Breast epithelium (tissue), 4 donors: Measurements from ENCODE around the gene MAB21L4. TPM values are rescaled to one million over a fixed set of nuclear protein-coding genes. Genes with fewer than 3 reads are reported as not detected.

Experiments used
- DNase-seq, 2 donors: peaks; one replicate each; pipeline ENCODE4 v3.0.0-alpha.2; 2019; ENCODE audit warnings: low spot score in 2 of 2
- H3K27ac ChIP-seq, 2 donors: fragments of 200-600 bp; sonication (generic) in 1 of 2; one replicate each; pipeline ENCODE4 v1.5.1; 2016 to 2019; ENCODE audit warnings: mild to moderate bottlenecking in 1 of 2
- H3K27me3 ChIP-seq, 2 donors: fragments of 200-600 bp; sonication (generic) in 1 of 2; one replicate each; pipeline versions ENCODE4 v1.5.1 to v1.6.0; 2017 to 2019; ENCODE audit warnings: control low read depth in 1 of 2, mild to moderate bottlenecking in 1 of 2
- H3K36me3 ChIP-seq: fragments of 200-600 bp; one replicate; pipeline ENCODE4 v1.5.1; 2019
- H3K4me1 ChIP-seq, 2 donors: fragments of 200-600 bp; sonication (generic); one replicate each; pipeline ENCODE4 v1.5.1; 2016 to 2019; ENCODE audit warnings: control low read depth in 1 of 2
- H3K4me3 ChIP-seq, 3 donors: fragments of 200-600 bp; sonication (generic); 1 replicate in 2 of 3; 2 replicates in 1 of 3; pipeline ENCODE4 v1.5.1; 2016 to 2019; ENCODE audit warnings: mild to moderate bottlenecking in 3 of 3, moderate library complexity in 2 of 3
- H3K9me3 ChIP-seq, 2 donors: fragments of 200-600 bp; sonication (generic) in 1 of 2; one replicate each; pipeline ENCODE4 v1.5.1; 2016 to 2019; ENCODE audit warnings: control low read depth in 1 of 2
- POLR2A ChIP-seq: fragments of 450-650 bp; IDR thresholded peaks from one replicate; pipeline ENCODE4 v1.6.1; 2016; ENCODE audit warnings: antibody characterized with exemption, mild to moderate bottlenecking, moderate library complexity
- POLR2AphosphoS5 ChIP-seq, 3 donors: sonication (generic); formaldehyde crosslinking; IDR thresholded peaks; one replicate each; pipeline ENCODE4 v1.6.1; 2017; ENCODE audit warnings: antibody characterized with exemption in 3 of 3
- intact Hi-C: fragments of 100-400 bp; cut with DNase I; formaldehyde crosslinking; loops from one replicate; pipeline ENCODE4 v1.15.1; 2023; ENCODE audit warnings: low total_unique reads
- total RNA-seq, 3 donors: library from RNA; depleted of rRNA; stranded (reverse); fragments of >200 nt; gene quantifications; one replicate each; pipeline ENCODE4 v1.1.0, GENCODE V29; 2016
- TF ChIP-seq, protein P1 (sequence below), 3 donors: fragments of 450-650 bp; IDR thresholded peaks; one replicate each; pipeline ENCODE4 v1.5.1; 2016 to 2017; ENCODE audit warnings: antibody characterized with exemption in 3 of 3, mild to moderate bottlenecking in 3 of 3, moderate library complexity in 3 of 3

Gene MAB21L4
- total RNA-seq, 3 donors from 2014 or later = 0.15 to 2.3 TPM; not detected in 1

DNA sequence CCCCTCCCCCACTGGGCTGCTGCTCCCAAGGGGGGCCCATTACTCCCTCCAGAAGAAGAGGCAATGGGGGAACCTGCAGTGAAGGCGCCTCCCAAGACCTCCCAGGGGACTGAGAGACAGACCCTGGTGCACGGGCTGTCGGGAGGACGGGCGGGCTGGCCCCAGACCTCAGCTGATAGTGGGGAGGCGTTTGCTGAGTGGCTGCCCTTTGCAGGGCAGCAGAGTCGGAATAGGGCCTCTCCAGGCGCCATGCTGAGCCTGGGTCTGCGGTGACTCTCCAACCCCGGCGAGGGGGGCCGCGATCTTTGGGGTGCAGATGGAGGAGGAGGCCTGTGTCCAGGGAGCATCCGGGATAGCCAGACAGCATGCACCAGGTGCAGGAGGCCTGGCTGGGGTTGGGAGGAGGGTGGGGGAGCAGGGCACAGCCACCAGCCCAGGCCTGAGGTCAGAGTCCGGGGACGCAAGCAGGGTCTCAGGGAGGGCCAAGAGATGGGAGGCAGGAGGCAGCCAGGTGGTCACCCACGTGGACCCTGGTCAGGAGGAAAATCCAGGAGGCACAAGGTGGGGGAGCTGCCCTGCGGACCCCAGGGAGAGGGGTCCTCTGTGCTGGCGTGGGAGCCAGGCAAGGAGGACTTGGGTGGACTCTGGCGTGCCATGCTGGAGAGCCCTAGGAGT, 21.2 kb upstream of the MAB21L4 start:
- H3K27ac ChIP-seq = peak overlapping the region in 1 of 2 donors; percentile 71
- no peak for DNase-seq
- H3K4me1 ChIP-seq = peaks cover 8 to 19% of the 10 kb centered on the region in 2 donors
- no peaks in the 10 kb centered on the region for H3K36me3 ChIP-seq
- peak overlapping the region in 1 of 3 donors; percentile 41 for H3K4me3 ChIP-seq
- peaks cover 0 to 5% of the 10 kb centered on the region in 2 donors for H3K27me3 ChIP-seq
- H3K9me3 ChIP-seq = no peaks in the 10 kb centered on the region
- TF ChIP-seq POLR2A (no peak), POLR2AphosphoS5 (IDR thresholded peaks at IDR 0.05) (no peak)
- TF ChIP-seq, protein P1, sequence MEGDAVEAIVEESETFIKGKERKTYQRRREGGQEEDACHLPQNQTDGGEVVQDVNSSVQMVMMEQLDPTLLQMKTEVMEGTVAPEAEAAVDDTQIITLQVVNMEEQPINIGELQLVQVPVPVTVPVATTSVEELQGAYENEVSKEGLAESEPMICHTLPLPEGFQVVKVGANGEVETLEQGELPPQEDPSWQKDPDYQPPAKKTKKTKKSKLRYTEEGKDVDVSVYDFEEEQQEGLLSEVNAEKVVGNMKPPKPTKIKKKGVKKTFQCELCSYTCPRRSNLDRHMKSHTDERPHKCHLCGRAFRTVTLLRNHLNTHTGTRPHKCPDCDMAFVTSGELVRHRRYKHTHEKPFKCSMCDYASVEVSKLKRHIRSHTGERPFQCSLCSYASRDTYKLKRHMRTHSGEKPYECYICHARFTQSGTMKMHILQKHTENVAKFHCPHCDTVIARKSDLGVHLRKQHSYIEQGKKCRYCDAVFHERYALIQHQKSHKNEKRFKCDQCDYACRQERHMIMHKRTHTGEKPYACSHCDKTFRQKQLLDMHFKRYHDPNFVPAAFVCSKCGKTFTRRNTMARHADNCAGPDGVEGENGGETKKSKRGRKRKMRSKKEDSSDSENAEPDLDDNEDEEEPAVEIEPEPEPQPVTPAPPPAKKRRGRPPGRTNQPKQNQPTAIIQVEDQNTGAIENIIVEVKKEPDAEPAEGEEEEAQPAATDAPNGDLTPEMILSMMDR (IDR thresholded peaks at IDR 0.05) = no peak
- intact Hi-C loops = loop anchor here (10.0 kb wide), 1 partner anchor 78 kb away; the partner anchor contains the start of gene SNED1

GRCh38 chr2:240916571-240917008, 20.6 kb upstream of the MAB21L4 start:
- H3K4me1 ChIP-seq = peaks cover 8 to 19% of the 10 kb centered on the region in 2 donors

DNA sequence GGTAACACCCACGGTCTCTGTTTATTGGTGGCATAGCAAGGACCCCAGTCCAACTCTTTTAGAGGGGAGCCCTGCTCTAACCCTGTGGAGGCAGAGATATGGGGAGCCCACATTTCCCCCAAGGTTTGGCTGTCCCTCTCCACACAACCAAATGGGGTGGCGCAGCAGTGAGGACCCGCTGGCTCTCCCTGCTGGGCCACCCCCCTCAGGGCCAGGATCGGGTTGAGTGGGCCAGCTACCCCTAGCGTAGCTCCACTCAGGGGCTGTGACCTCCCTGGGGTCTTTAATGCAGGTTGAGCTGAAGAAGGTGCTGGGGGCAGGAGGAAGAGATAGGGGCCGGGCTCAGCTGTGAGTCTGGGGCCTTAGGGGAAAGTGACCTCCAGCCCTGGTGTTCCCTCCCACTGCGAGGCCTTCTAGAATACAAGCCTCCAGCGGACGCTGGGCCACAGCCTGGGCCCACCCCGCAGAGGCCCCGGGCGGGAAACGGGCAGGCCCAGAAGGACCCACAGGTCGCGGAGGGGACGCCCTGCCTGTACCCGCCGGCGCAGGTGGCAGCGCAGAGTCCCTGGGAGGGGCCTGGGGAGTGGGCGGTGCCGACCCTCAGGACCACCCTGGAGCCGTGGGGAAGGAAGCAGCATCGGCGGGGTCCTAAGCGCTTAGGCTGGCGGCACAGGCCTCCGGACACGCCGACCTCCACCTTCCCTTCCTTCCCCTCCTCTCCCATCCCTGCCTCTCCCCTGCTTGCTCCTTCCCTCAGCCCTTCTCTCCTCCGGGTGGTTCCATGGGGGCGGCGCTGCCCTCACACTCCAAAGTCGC, 19.8 kb upstream of the MAB21L4 start:
- Histone ChIP-seq H3K36me3 (no peaks in the 10 kb centered on the region), H3K27me3 (peaks cover 0 to 5% of the 10 kb centered on the region in 2 donors), H3K27ac (peak overlapping the region in 1 of 2 donors; percentile 71), H3K4me3 (peak overlapping the region in 1 of 3 donors; percentile 41), H3K4me1 (peaks cover 8 to 19% of the 10 kb centered on the region in 2 donors), H3K9me3 (no peaks in the 10 kb centered on the region)
- intact Hi-C loops = loop anchor here (10.0 kb wide), 1 partner anchor 79 kb away; the partner anchor contains the start of gene SNED1
- no peak for DNase-seq
- no peak for TF ChIP-seq POLR2AphosphoS5 (IDR thresholded peaks at IDR 0.05)
- TF ChIP-seq, protein P1 (IDR thresholded peaks at IDR 0.05) = no peak
- TF ChIP-seq POLR2A = no peak

More at GRCh38 chr2:240916571-240917008, 20.6 kb upstream of the MAB21L4 start:
- H3K27ac ChIP-seq = peak overlapping the region in 1 of 2 donors; percentile 71
- no peaks in the 10 kb centered on the region for H3K9me3 ChIP-seq
- TF ChIP-seq, protein P1 (IDR thresholded peaks at IDR 0.05) = no peak
- TF ChIP-seq POLR2AphosphoS5 (IDR thresholded peaks at IDR 0.05) = peak in 2 of 3 donors; percentile 71 to 86
- no peak for DNase-seq
- no peaks in the 10 kb centered on the region for H3K36me3 ChIP-seq
- peaks cover 0 to 5% of the 10 kb centered on the region in 2 donors for H3K27me3 ChIP-seq
- H3K4me3 ChIP-seq = peak overlapping the region in 1 of 3 donors; percentile 41
- intact Hi-C loops = loop anchor here (10.0 kb wide), 1 partner anchor 78 kb away; the partner anchor contains the start of gene SNED1

- intact Hi-C loops = loop anchor here (10.0 kb wide), 1 partner anchor 80 kb away; the partner anchor contains the start of gene SNED1
- TF ChIP-seq POLR2AphosphoS5 (IDR thresholded peaks at IDR 0.05) (no peak), POLR2A (no peak)
- TF ChIP-seq, protein P1 (IDR thresholded peaks at IDR 0.05) = no peak
- Histone ChIP-seq H3K27me3 (peaks cover 0 to 5% of the 10 kb centered on the region in 2 donors), H3K4me3 (no peak overlapping the region), H3K4me1 (peaks cover 8 to 19% of the 10 kb centered on the region in 2 donors), H3K9me3 (no peaks in the 10 kb centered on the region), H3K36me3 (no peaks in the 10 kb centered on the region), H3K27ac (peak overlapping the region in 1 of 2 donors; percentile 71)
- DNase-seq = no peak
Observed at GRCh38 chr2:240914645-240915525, 18.9 kb upstream of the MAB21L4 start.
